Measurements from ENCODE around the gene PPP1R7.

- no peak for TF ChIP-seq CTCF (tag by site-specific recombination; IDR thresholded peaks at IDR 0.05)
- TF ChIP-seq REST (tag by site-specific recombination; IDR thresholded peaks at IDR 0.05) = no peak
- no peak for TF ChIP-seq ZNF23 (tag by site-specific recombination; IDR thresholded peaks at IDR 0.05; ENCODE audit: borderline replicate concordance)
- TF ChIP-seq MYNN (tag by site-specific recombination; IDR thresholded peaks at IDR 0.05; ENCODE audit: borderline replicate concordance) = no peak
- no peak for TF ChIP-seq ZNF561 (tag by site-specific recombination; IDR thresholded peaks at IDR 0.05; ENCODE audit: borderline replicate concordance)
- TF ChIP-seq ZNF529 (tag by site-specific recombination; IDR thresholded peaks at IDR 0.05; ENCODE audit: insufficient replicate concordance) = no peak
Measured at GRCh38 chr2:241215421-241215820, 65.2 kb downstream of the PPP1R7 start.
